ENCODE results near the gene TCP1. TPM values are rescaled to one million over a fixed set of nuclear protein-coding genes. Genes with fewer than 3 reads are reported as not detected.
A peak's percentile ranks its signal among the peaks of the same experiment; 100 is the strongest.

Gene TCP1
- total and polyA plus RNA-seq, 9 of the 15 experiments (the other 6 are each of a cell fraction or from before 2014, with no cell fraction given), result 331 to 801 (median 645) TPM

- TF ChIP-seq, protein P1, sequence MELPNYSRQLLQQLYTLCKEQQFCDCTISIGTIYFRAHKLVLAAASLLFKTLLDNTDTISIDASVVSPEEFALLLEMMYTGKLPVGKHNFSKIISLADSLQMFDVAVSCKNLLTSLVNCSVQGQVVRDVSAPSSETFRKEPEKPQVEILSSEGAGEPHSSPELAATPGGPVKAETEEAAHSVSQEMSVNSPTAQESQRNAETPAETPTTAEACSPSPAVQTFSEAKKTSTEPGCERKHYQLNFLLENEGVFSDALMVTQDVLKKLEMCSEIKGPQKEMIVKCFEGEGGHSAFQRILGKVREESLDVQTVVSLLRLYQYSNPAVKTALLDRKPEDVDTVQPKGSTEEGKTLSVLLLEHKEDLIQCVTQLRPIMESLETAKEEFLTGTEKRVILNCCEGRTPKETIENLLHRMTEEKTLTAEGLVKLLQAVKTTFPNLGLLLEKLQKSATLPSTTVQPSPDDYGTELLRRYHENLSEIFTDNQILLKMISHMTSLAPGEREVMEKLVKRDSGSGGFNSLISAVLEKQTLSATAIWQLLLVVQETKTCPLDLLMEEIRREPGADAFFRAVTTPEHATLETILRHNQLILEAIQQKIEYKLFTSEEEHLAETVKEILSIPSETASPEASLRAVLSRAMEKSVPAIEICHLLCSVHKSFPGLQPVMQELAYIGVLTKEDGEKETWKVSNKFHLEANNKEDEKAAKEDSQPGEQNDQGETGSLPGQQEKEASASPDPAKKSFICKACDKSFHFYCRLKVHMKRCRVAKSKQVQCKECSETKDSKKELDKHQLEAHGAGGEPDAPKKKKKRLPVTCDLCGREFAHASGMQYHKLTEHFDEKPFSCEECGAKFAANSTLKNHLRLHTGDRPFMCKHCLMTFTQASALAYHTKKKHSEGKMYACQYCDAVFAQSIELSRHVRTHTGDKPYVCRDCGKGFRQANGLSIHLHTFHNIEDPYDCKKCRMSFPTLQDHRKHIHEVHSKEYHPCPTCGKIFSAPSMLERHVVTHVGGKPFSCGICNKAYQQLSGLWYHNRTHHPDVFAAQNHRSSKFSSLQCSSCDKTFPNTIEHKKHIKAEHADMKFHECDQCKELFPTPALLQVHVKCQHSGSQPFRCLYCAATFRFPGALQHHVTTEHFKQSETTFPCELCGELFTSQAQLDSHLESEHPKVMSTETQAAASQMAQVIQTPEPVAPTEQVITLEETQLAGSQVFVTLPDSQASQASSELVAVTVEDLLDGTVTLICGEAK (IDR thresholded peaks at IDR 0.05), result peak; percentile 58
- TF ChIP-seq, protein P1 (CRISPR knock-in tag; IDR thresholded peaks at IDR 0.05), result no peak
- peak; percentile 53; the same call in 1 of the 2 replicates for TF ChIP-seq DPF2 (IDR thresholded peaks at IDR 0.05)
- no peak for TF ChIP-seq ARHGAP35 (IDR thresholded peaks at IDR 0.05; ENCODE audit: partially characterized antibody)
- no peak for TF ChIP-seq E2F3 (CRISPR knock-in tag; IDR thresholded peaks at IDR 0.05)
- peak; percentile 51; the same call in 1 of the 2 replicates for TF ChIP-seq MEF2D (tag; conservative IDR thresholded peaks at IDR 0.05; ENCODE audit: low read depth)
- no peak for TF ChIP-seq MTA1 (IDR thresholded peaks at IDR 0.05; ENCODE audit: borderline replicate concordance)
- TF ChIP-seq, protein P2, sequence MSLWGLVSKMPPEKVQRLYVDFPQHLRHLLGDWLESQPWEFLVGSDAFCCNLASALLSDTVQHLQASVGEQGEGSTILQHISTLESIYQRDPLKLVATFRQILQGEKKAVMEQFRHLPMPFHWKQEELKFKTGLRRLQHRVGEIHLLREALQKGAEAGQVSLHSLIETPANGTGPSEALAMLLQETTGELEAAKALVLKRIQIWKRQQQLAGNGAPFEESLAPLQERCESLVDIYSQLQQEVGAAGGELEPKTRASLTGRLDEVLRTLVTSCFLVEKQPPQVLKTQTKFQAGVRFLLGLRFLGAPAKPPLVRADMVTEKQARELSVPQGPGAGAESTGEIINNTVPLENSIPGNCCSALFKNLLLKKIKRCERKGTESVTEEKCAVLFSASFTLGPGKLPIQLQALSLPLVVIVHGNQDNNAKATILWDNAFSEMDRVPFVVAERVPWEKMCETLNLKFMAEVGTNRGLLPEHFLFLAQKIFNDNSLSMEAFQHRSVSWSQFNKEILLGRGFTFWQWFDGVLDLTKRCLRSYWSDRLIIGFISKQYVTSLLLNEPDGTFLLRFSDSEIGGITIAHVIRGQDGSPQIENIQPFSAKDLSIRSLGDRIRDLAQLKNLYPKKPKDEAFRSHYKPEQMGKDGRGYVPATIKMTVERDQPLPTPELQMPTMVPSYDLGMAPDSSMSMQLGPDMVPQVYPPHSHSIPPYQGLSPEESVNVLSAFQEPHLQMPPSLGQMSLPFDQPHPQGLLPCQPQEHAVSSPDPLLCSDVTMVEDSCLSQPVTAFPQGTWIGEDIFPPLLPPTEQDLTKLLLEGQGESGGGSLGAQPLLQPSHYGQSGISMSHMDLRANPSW (CRISPR knock-in tag; IDR thresholded peaks at IDR 0.05), result 0 out of 2 replicates have a peak, but pooled peaks have one; percentile 69
- TF ChIP-seq MYNN (IDR thresholded peaks at IDR 0.05), result no peak
- TF ChIP-seq MYNN (CRISPR knock-in tag; IDR thresholded peaks at IDR 0.05), result no peak
- no peak for TF ChIP-seq ZNF507 (tag; conservative IDR thresholded peaks at IDR 0.05)
- TF ChIP-seq YBX1 (IDR thresholded peaks at IDR 0.05), result no peak
- no peak for TF ChIP-seq PHF21A (IDR thresholded peaks at IDR 0.05; ENCODE audit: borderline replicate concordance, low read depth)
- TF ChIP-seq ZC3H4 (CRISPR knock-in tag; IDR thresholded peaks at IDR 0.05; ENCODE audit: borderline replicate concordance), result peak; percentile 58; the same call in 1 of the 2 replicates
- no peak for TF ChIP-seq ZNF134 (CRISPR knock-in tag; conservative IDR thresholded peaks at IDR 0.05)
- TF ChIP-seq POLR2AphosphoS5 (IDR thresholded peaks at IDR 0.05; ENCODE audit: control insufficient read depth, insufficient read depth, low read depth, low read length), result peak; percentile 75; the same call in 1 of the 2 replicates
- TF ChIP-seq SLC30A9 (CRISPR knock-in tag; IDR thresholded peaks at IDR 0.05), result no peak
- no peak for TF ChIP-seq LARP7 (IDR thresholded peaks at IDR 0.05)
- no peak for TF ChIP-seq KLF10 (CRISPR knock-in tag; IDR thresholded peaks at IDR 0.05)
These were observed 950 bp upstream of the TCP1 start, which contains the start of gene MRPL18 (continued) for GRCh38 chr6:159790149-159790955.

Data from K562 (cell line).